ENCODE results near the gene RUNX2.

- no peak for TF ChIP-seq GATA3 (IDR thresholded peaks at IDR 0.05; ENCODE audit: low read depth, low read length)
- no peak for TF ChIP-seq GATA2 (IDR thresholded peaks at IDR 0.05; ENCODE audit: low read depth, low read length)
These were observed 269.3 kb downstream of the RUNX2 start for GRCh38 chr6:45597424-45597823.

All from SH-SY5Y (cell line).